Sigmoid colon (tissue), 4 donors: ENCODE results near the gene PARD3.

Source experiments
- POLR2A ChIP-seq, 2 donors: fragments of 450-650 bp; IDR thresholded peaks; one replicate each; pipeline ENCODE4 v1.6.1; 2016; ENCODE audit warnings: antibody characterized with exemption in 2 of 2, mild to moderate bottlenecking in 2 of 2, moderate library complexity in 2 of 2
- POLR2AphosphoS5 ChIP-seq, 4 donors: sonication (generic); formaldehyde crosslinking; IDR thresholded peaks; one replicate each; pipeline ENCODE4 v1.6.1; 2017; ENCODE audit warnings: antibody characterized with exemption in 4 of 4
- TF ChIP-seq, protein P1 (sequence below), 4 experiments: fragments of 450-650 bp in 3 of 4; fragments of 200-600 bp in 1 of 4; IDR thresholded peaks; one replicate each; pipeline ENCODE4 v1.5.1; 2016 to 2019; ENCODE audit warnings: antibody characterized with exemption in 4 of 4, mild to moderate bottlenecking in 3 of 4, moderate library complexity in 2 of 4

DNA sequence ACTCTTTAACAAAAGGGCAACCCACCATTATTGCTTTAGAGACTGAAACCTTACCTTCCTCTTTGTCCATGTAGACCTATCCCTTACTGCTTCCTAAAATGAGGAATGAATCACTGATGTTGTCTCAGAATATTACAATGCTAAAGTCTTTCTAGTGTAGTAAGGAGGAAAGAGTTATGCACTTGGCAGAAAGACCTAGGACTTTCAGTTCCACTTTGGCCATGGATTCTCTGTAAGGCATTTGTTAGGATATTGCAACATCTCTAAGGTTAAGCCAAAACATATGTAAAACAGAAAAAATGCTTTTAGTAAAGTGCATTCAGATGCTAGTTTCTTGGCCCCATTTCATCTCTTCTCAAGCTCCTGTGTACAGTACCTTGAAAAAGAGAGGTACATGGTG lies 230.9 kb downstream of the PARD3 start:
- TF ChIP-seq, protein P1, sequence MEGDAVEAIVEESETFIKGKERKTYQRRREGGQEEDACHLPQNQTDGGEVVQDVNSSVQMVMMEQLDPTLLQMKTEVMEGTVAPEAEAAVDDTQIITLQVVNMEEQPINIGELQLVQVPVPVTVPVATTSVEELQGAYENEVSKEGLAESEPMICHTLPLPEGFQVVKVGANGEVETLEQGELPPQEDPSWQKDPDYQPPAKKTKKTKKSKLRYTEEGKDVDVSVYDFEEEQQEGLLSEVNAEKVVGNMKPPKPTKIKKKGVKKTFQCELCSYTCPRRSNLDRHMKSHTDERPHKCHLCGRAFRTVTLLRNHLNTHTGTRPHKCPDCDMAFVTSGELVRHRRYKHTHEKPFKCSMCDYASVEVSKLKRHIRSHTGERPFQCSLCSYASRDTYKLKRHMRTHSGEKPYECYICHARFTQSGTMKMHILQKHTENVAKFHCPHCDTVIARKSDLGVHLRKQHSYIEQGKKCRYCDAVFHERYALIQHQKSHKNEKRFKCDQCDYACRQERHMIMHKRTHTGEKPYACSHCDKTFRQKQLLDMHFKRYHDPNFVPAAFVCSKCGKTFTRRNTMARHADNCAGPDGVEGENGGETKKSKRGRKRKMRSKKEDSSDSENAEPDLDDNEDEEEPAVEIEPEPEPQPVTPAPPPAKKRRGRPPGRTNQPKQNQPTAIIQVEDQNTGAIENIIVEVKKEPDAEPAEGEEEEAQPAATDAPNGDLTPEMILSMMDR (IDR thresholded peaks at IDR 0.05): no peak
- TF ChIP-seq POLR2AphosphoS5 (IDR thresholded peaks at IDR 0.05) (peak in 3 of 4 donors; percentile 56 to 78 (median 58)), POLR2A (IDR thresholded peaks at IDR 0.05) (no peak)
